CD4-positive, alpha-beta T cell (primary cell): Measurements from ENCODE around the gene SUPT4H1. TPM values are rescaled to one million over a fixed set of nuclear protein-coding genes. Genes with fewer than 3 reads are reported as not detected.
A peak's percentile ranks its signal among the peaks of the same experiment; 100 is the strongest.

Experiments used
- ATAC-seq: fragments of 200-7000 bp; cut with Tn5 transposase; one replicate; pipeline ENCODE4 v1.10.0; 2022; ENCODE audit warnings: mild to moderate bottlenecking; ENCODE audit not compliant: poor library complexity
- CTCF ChIA-PET: fragments of 350-600 bp; sonication (Branson Sonifier 250); formaldehyde crosslinking; loops from one replicate; lab custom pipeline; 2021; ENCODE audit warnings: antibody characterized with exemption, inconsistent platforms; lab: Charles Lee
- POLR2A ChIA-PET: fragments of 350-600 bp; sonication (Branson Sonifier 250); formaldehyde crosslinking; loops from one replicate; lab custom pipeline; 2021; ENCODE audit warnings: antibody characterized with exemption, inconsistent platforms; lab: Charles Lee
- DNase-seq, 14 experiments: peaks; one replicate each; pipeline ENCODE4 v3.0.0-alpha.2; 2013 to 2020; ENCODE audit warnings: mixed read lengths in 2 of 14
- H3K27ac ChIP-seq, 2 donors: one replicate each; pipeline versions ENCODE4 v1.5.1 to v1.7.0; 2013; ENCODE audit warnings: low read length in 2 of 2, low read depth in 1 of 2, mild to moderate bottlenecking in 1 of 2
- H3K27me3 ChIP-seq, 2 experiments: 1 replicate in 1 of 2; 2 replicates in 1 of 2; pipeline versions ENCODE4 v1.6.1 to v1.7.0; 2013; ENCODE audit warnings: low read length in 2 of 2, control low read depth in 1 of 2, mild to moderate bottlenecking in 1 of 2, moderate library complexity in 1 of 2; ENCODE audit not compliant: insufficient read depth in 2 of 2, control insufficient read depth in 1 of 2
- H3K36me3 ChIP-seq: one replicate; pipeline ENCODE4 v1.6.1; 2013; ENCODE audit warnings: low read length, control low read depth; ENCODE audit not compliant: insufficient read depth
- H3K4me1 ChIP-seq: one replicate; pipeline ENCODE4 v1.6.1; 2013; ENCODE audit warnings: low read length, control low read depth; ENCODE audit not compliant: insufficient read depth
- H3K4me3 ChIP-seq: one replicate; pipeline ENCODE4 v1.5.1; 2013; ENCODE audit warnings: mild to moderate bottlenecking, low read length, moderate library complexity
- H3K9me3 ChIP-seq, 2 experiments: 1 replicate in 1 of 2; 2 replicates in 1 of 2; pipeline versions ENCODE4 v1.6.1 to v1.7.0; 2013; ENCODE audit warnings: low read length in 2 of 2, mild to moderate bottlenecking in 2 of 2, control low read depth in 1 of 2, moderate library complexity in 1 of 2; ENCODE audit not compliant: control insufficient read depth in 1 of 2, insufficient read depth in 1 of 2
- H3K27ac Mint-ChIP-seq: one replicate; pipeline ENCODE4 v1.8.0; 2020; ENCODE audit warnings: mixed read lengths
- H3K27me3 Mint-ChIP-seq: one replicate; pipeline ENCODE4 v1.8.0; 2021; ENCODE audit warnings: mixed read lengths
- H3K36me3 Mint-ChIP-seq: one replicate; pipeline ENCODE4 v1.8.0; 2021; ENCODE audit warnings: low read depth, mixed read lengths
- H3K4me1 Mint-ChIP-seq: one replicate; pipeline ENCODE4 v1.8.0; 2021; ENCODE audit warnings: low read depth, mixed read lengths
- H3K4me3 Mint-ChIP-seq: one replicate; pipeline ENCODE4 v1.8.0; 2020; ENCODE audit warnings: mild to moderate bottlenecking, mixed read lengths
- H3K9me3 Mint-ChIP-seq: one replicate; pipeline ENCODE4 v1.8.0; 2020; ENCODE audit warnings: mixed read lengths
- CTCF ChIP-seq: fragments of 200-600 bp; IDR thresholded peaks from one replicate; pipeline ENCODE4 v1.8.0; 2022; ENCODE audit warnings: antibody characterized with exemption, mild to moderate bottlenecking
- intact Hi-C, 2 experiments: fragments of 100-400 bp; cut with DNase I in 1 of 2; cut with micrococcal nuclease in 1 of 2; formaldehyde crosslinking; loops; one replicate each; pipeline versions ENCODE4 v1.15.1 to v1.9.0; 2023 to 2025; cut with DNase I, micrococcal nuclease
- total RNA-seq, 174 experiments: library from RNA in 2 of 174; stranded (reverse) in 2 of 174; gene quantifications; one replicate each; pipeline ENCODE4 v1.2.3 and lab custom pipeline; 2021 to 2026

The SUPT4H1 gene
- total RNA-seq, 2 experiments from 2014 or later: 46.5 to 47.0 TPM

DNA sequence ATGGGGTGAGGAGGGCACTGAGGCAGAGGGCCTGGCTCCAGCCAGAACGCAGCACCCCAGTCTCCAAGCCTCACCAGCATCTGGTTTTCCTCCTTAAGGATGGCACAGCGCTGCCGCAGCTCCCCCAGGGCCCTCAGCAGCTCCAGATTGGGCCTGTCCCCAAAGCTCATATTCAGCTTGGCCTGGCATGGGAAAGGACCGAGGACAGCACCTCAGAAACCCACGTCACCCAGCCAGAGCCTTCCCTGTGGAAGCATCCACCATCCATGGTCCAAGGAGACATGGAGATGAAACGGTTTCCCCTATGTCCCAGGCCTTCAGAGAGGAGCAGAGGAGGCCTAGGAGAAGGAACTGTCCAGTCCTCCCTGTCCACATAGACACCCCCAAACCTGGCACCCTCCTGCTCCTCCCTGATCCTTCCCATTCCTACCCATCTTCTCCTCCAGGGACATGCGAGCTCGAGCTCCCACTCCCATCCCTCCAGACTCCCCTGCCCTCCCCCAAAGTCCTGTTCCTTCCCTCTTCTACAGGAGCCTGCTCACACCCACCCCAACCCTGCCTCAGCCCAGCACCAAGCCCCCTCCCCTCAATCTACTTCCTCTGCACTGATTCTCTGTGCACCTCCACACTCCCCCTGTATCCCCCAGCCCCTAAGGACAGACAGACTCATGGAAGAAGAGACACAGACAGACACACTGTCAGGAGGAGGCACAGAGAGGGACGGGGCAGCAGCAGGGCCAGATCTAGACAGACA lies 25.2 kb downstream of the SUPT4H1 start:
- Mint-ChIP-seq H3K4me1 (peaks cover 46% of the 10 kb centered on the region), H3K4me3 (peak overlapping the region; percentile 75), H3K9me3 (no peaks in the 10 kb centered on the region), H3K36me3 (peaks cover 38% of the 10 kb centered on the region), H3K27ac (peak overlapping the region; percentile 80), H3K27me3 (no peaks in the 10 kb centered on the region)
- Histone ChIP-seq H3K27ac (no peak overlapping the region), H3K4me1 (peaks cover 53% of the 10 kb centered on the region), H3K4me3 (no peak overlapping the region), H3K9me3 (no peaks in the 10 kb centered on the region), H3K27me3 (no peaks in the 10 kb centered on the region), H3K36me3 (peaks cover 23% of the 10 kb centered on the region)
- DNase-seq (no peak), ATAC-seq (no peak)
- intact Hi-C loops: no loop called here
- ChIA-PET CTCF (interaction anchor here (1.3 to 4.9 kb wide), 6 partner anchors 9 to 91 kb away, joined by 4 to 54 read pairs (median 8); partner anchors contain the start of gene RNF43), POLR2A (interaction anchor here (0.7 to 22.3 kb wide), 10 partner anchors 9 to 1242 kb away, joined by 3 to 1359 read pairs (median 7); partner anchors contain the start of genes AKAP1, HSF5, MTMR4 and RNF43)
- no peak for TF ChIP-seq CTCF

DNA sequence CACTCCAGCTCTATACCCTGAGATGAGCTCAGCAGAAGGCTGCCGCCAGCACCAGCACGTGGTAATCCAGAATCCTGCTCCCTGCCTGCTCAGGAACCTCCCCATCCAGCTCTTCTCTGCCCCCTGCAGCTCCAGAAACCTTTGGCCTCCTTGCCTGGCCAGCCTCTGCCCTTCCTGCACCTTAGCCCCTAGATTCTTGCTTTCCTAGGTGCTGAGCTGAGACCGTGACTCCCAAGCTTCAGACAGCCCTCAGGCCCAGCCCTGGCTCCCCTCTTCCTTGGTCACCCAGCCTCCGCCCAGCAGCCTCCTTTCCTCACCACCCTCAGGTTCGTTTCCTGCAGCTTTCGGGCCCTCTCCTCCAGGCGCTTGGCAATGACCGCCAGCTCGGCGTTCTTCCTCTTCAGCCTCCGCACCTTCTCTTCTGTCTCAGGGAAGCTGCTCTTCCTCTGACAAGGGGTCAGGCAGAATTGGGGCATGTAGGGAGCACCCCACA lies 26.0 kb downstream of the SUPT4H1 start:
- peaks cover 31% of the 10 kb centered on the region for H3K36me3 Mint-ChIP-seq
- TF ChIP-seq CTCF: no peak
- ChIA-PET POLR2A (interaction anchor here (1.8 to 22.3 kb wide), 5 partner anchors 8 to 162 kb away, joined by 6 to 1359 read pairs (median 92); partner anchors contain the start of genes HSF5, RNF43 and SUPT4H1), CTCF (interaction anchor here (1.3 to 4.1 kb wide), 3 partner anchors 9 to 91 kb away, joined by 4 to 54 read pairs (median 9); partner anchors contain the start of gene RNF43)
- H3K27me3 Mint-ChIP-seq: no peaks in the 10 kb centered on the region
- Histone ChIP-seq H3K27me3 (no peaks in the 10 kb centered on the region), H3K27ac (no peak overlapping the region), H3K36me3 (peaks cover 19% of the 10 kb centered on the region), H3K4me3 (no peak overlapping the region), H3K9me3 (no peaks in the 10 kb centered on the region), H3K4me1 (peaks cover 53% of the 10 kb centered on the region)
- H3K4me3 Mint-ChIP-seq: peak overlapping the region; percentile 55
- intact Hi-C loops: no loop called here
- peak overlapping the region; percentile 14 for H3K27ac Mint-ChIP-seq
- no peaks in the 10 kb centered on the region for H3K9me3 Mint-ChIP-seq
- DNase-seq: no peak
- H3K4me1 Mint-ChIP-seq: peaks cover 46% of the 10 kb centered on the region
- ATAC-seq: no peak

DNA sequence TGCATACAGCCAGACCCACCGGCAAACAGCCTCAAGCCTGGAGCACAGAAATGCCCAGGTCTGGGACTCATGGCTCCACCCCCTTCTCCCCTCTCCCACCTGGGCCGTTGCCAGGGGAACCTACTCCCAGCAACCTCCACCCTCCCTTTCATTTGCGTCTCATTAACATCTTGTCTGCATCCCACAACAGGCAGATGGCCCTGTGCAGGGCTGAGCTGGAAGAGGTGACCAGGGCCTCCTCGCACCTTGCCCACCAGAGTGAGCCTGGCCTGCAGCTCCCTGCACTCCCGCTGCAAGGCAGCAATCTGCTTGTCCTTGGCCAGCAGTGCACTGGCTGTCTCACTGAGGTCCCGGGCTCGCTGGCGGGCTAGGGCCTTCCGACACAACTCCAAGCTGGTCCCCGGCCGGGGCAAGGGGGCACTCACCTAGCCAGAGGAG lies 26.7 kb downstream of the SUPT4H1 start:
- POLR2A ChIA-PET: interaction anchor here (1.8 to 22.3 kb wide), 5 partner anchors 7 to 162 kb away, joined by 6 to 1359 read pairs (median 92); partner anchors contain the start of genes HSF5, RNF43 and SUPT4H1
- Mint-ChIP-seq H3K27ac (no peak overlapping the region), H3K4me3 (no peak overlapping the region), H3K27me3 (no peaks in the 10 kb centered on the region), H3K9me3 (no peaks in the 10 kb centered on the region), H3K36me3 (peaks cover 23% of the 10 kb centered on the region), H3K4me1 (peaks cover 45% of the 10 kb centered on the region)
- Histone ChIP-seq H3K4me1 (peaks cover 53% of the 10 kb centered on the region), H3K9me3 (no peaks in the 10 kb centered on the region), H3K27ac (no peak overlapping the region), H3K27me3 (no peaks in the 10 kb centered on the region), H3K36me3 (peaks cover 17% of the 10 kb centered on the region), H3K4me3 (no peak overlapping the region)
- intact Hi-C loops: no loop called here
- no peak for DNase-seq
- no peak for ATAC-seq
- TF ChIP-seq CTCF: no peak
- CTCF ChIA-PET: interaction anchor here (1.3 to 4.1 kb wide), 3 partner anchors 8 to 92 kb away, joined by 4 to 54 read pairs (median 9); partner anchors contain the start of gene RNF43
